Measurements from ENCODE around the gene ACOT12.

Gene ACOT12

GRCh38 chr5:81405126-81405891 lies 11.4 kb upstream of the ACOT12 start:
- no peak for TF ChIP-seq CTCF (IDR thresholded peaks at IDR 0.05)
- no peaks in the 10 kb centered on the region for H3K4me1 Mint-ChIP-seq
- no peaks in the 10 kb centered on the region for H3K27me3 Mint-ChIP-seq (ENCODE audit: low read depth, poor library complexity)
- H3K27ac Mint-ChIP-seq = no peak overlapping the region
- no peaks in the 10 kb centered on the region for H3K36me3 Mint-ChIP-seq (ENCODE audit: low read depth)
- no peaks in the 10 kb centered on the region for H3K9me3 Mint-ChIP-seq
- no peak overlapping the region for H3K4me3 Mint-ChIP-seq
- DNase-seq = no peak

GRCh38 chr5:81402192-81402930 lies 8.4 kb upstream of the ACOT12 start:
- H3K4me3 Mint-ChIP-seq = no peak overlapping the region
- no peak overlapping the region for H3K27ac Mint-ChIP-seq
- H3K4me1 Mint-ChIP-seq = no peaks in the 10 kb centered on the region
- H3K36me3 Mint-ChIP-seq (ENCODE audit: low read depth) = no peaks in the 10 kb centered on the region
- H3K27me3 Mint-ChIP-seq (ENCODE audit: low read depth, poor library complexity) = no peaks in the 10 kb centered on the region
- H3K9me3 Mint-ChIP-seq = no peaks in the 10 kb centered on the region
- DNase-seq = no peak
- no peak for TF ChIP-seq CTCF (IDR thresholded peaks at IDR 0.05)

- Mint-ChIP-seq H3K27ac (peak overlapping the region; percentile 85), H3K36me3 (ENCODE audit: low read depth) (no peaks in the 10 kb centered on the region), H3K4me3 (no peak overlapping the region), H3K9me3 (no peaks in the 10 kb centered on the region), H3K4me1 (no peaks in the 10 kb centered on the region), H3K27me3 (ENCODE audit: low read depth, poor library complexity) (no peaks in the 10 kb centered on the region)
- no peak for DNase-seq
- TF ChIP-seq CTCF (IDR thresholded peaks at IDR 0.05) = no peak
These were observed 7.3 kb upstream of the ACOT12 start for GRCh38 chr5:81401266-81401665.

GRCh38 chr5:81400375-81400774 lies 6.4 kb upstream of the ACOT12 start:
- H3K4me3 Mint-ChIP-seq = no peak overlapping the region
- no peaks in the 10 kb centered on the region for H3K36me3 Mint-ChIP-seq (ENCODE audit: low read depth)
- peaks cover 3% of the 10 kb centered on the region for H3K27me3 Mint-ChIP-seq (ENCODE audit: low read depth, poor library complexity)
- no peak for TF ChIP-seq CTCF (IDR thresholded peaks at IDR 0.05)
- no peak for DNase-seq
- H3K27ac Mint-ChIP-seq = no peak overlapping the region
- no peaks in the 10 kb centered on the region for H3K9me3 Mint-ChIP-seq
- H3K4me1 Mint-ChIP-seq = no peaks in the 10 kb centered on the region

- H3K4me1 Mint-ChIP-seq = no peaks in the 10 kb centered on the region
- no peak overlapping the region for H3K27ac Mint-ChIP-seq
- H3K36me3 Mint-ChIP-seq (ENCODE audit: low read depth) = no peaks in the 10 kb centered on the region
- H3K9me3 Mint-ChIP-seq = no peaks in the 10 kb centered on the region
- DNase-seq = no peak
- H3K27me3 Mint-ChIP-seq (ENCODE audit: low read depth, poor library complexity) = peaks cover 15% of the 10 kb centered on the region
- no peak overlapping the region for H3K4me3 Mint-ChIP-seq
- TF ChIP-seq CTCF (IDR thresholded peaks at IDR 0.05) = no peak
These were observed 4.8 kb upstream of the ACOT12 start for GRCh38 chr5:81398741-81399140.
